ENCODE data around the gene DDX56.

DNA sequence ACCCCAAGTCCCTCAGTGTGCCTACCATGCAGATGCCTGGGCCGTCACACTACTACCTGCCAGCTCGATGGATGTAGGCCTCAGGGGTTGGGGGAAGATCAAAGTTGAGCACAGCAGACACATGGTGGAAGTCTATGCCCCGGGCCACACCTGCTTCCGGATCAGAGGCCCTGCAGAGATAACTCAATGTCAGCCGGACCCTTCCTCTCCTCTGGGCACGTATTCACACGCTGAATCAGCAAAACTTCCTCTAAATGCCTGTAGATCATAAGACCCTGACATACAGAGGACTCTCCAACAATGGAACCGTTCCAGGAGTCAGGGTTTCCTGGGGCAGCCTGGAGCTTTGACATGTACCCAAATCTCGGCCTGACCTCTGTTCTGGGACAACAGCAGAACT, 3.7 kb downstream of the DDX56 start:
- TF ChIP-seq, protein P1, sequence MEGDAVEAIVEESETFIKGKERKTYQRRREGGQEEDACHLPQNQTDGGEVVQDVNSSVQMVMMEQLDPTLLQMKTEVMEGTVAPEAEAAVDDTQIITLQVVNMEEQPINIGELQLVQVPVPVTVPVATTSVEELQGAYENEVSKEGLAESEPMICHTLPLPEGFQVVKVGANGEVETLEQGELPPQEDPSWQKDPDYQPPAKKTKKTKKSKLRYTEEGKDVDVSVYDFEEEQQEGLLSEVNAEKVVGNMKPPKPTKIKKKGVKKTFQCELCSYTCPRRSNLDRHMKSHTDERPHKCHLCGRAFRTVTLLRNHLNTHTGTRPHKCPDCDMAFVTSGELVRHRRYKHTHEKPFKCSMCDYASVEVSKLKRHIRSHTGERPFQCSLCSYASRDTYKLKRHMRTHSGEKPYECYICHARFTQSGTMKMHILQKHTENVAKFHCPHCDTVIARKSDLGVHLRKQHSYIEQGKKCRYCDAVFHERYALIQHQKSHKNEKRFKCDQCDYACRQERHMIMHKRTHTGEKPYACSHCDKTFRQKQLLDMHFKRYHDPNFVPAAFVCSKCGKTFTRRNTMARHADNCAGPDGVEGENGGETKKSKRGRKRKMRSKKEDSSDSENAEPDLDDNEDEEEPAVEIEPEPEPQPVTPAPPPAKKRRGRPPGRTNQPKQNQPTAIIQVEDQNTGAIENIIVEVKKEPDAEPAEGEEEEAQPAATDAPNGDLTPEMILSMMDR (IDR thresholded peaks at IDR 0.05): no peak
- TF ChIP-seq, protein P2, sequence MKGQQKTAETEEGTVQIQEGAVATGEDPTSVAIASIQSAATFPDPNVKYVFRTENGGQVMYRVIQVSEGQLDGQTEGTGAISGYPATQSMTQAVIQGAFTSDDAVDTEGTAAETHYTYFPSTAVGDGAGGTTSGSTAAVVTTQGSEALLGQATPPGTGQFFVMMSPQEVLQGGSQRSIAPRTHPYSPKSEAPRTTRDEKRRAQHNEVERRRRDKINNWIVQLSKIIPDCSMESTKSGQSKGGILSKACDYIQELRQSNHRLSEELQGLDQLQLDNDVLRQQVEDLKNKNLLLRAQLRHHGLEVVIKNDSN (IDR thresholded peaks at IDR 0.05; ENCODE audit: borderline replicate concordance, low read depth): no peak
- TF ChIP-seq, protein P3, sequence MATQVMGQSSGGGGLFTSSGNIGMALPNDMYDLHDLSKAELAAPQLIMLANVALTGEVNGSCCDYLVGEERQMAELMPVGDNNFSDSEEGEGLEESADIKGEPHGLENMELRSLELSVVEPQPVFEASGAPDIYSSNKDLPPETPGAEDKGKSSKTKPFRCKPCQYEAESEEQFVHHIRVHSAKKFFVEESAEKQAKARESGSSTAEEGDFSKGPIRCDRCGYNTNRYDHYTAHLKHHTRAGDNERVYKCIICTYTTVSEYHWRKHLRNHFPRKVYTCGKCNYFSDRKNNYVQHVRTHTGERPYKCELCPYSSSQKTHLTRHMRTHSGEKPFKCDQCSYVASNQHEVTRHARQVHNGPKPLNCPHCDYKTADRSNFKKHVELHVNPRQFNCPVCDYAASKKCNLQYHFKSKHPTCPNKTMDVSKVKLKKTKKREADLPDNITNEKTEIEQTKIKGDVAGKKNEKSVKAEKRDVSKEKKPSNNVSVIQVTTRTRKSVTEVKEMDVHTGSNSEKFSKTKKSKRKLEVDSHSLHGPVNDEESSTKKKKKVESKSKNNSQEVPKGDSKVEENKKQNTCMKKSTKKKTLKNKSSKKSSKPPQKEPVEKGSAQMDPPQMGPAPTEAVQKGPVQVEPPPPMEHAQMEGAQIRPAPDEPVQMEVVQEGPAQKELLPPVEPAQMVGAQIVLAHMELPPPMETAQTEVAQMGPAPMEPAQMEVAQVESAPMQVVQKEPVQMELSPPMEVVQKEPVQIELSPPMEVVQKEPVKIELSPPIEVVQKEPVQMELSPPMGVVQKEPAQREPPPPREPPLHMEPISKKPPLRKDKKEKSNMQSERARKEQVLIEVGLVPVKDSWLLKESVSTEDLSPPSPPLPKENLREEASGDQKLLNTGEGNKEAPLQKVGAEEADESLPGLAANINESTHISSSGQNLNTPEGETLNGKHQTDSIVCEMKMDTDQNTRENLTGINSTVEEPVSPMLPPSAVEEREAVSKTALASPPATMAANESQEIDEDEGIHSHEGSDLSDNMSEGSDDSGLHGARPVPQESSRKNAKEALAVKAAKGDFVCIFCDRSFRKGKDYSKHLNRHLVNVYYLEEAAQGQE (IDR thresholded peaks at IDR 0.05; ENCODE audit: low read depth, low read length): no peak
- TF ChIP-seq, protein P4, sequence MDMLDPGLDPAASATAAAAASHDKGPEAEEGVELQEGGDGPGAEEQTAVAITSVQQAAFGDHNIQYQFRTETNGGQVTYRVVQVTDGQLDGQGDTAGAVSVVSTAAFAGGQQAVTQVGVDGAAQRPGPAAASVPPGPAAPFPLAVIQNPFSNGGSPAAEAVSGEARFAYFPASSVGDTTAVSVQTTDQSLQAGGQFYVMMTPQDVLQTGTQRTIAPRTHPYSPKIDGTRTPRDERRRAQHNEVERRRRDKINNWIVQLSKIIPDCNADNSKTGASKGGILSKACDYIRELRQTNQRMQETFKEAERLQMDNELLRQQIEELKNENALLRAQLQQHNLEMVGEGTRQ (IDR thresholded peaks at IDR 0.05; ENCODE audit: borderline replicate concordance, low read depth, low read length): no peak
- TF ChIP-seq EZH2phosphoT487 (IDR thresholded peaks at IDR 0.05; ENCODE audit: borderline replicate concordance, low read depth) (no peak), ELF1 (IDR thresholded peaks at IDR 0.05) (no peak), YY1 (IDR thresholded peaks at IDR 0.05; ENCODE audit: low read depth) (no peak), EP300 (IDR thresholded peaks at IDR 0.05; ENCODE audit: borderline replicate concordance in 1 of 2, low read depth in 1 of 2, low read length in 1 of 2) (no peak), POLR2AphosphoS5 (IDR thresholded peaks at IDR 0.05; ENCODE audit: low read depth, low read length) (no peak), NFIC (IDR thresholded peaks at IDR 0.05; ENCODE audit: borderline replicate concordance) (no peak), MEF2A (IDR thresholded peaks at IDR 0.05; ENCODE audit: borderline replicate concordance, low read depth) (no peak), TAF1 (IDR thresholded peaks at IDR 0.05; ENCODE audit: borderline replicate concordance, low read depth, low read length) (no peak), FOXJ3 (CRISPR knock-in tag; IDR thresholded peaks at IDR 0.05) (no peak)
- TF ChIP-seq, protein P5, sequence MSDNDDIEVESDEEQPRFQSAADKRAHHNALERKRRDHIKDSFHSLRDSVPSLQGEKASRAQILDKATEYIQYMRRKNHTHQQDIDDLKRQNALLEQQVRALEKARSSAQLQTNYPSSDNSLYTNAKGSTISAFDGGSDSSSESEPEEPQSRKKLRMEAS (IDR thresholded peaks at IDR 0.05; ENCODE audit: low read depth): no peak
